ENCODE results near the gene NAALADL2.

- TF ChIP-seq GABPA (IDR thresholded peaks at IDR 0.05 in 1 of 2, conservative IDR thresholded peaks at IDR 0.05 in 1 of 2) (no peak), SP1 (IDR thresholded peaks at IDR 0.05) (no peak), YY1 (IDR thresholded peaks at IDR 0.05) (no peak), CTCF (IDR thresholded peaks at IDR 0.05; ENCODE audit: low read depth, low read length, missing input control) (no peak), EGR1 (IDR thresholded peaks at IDR 0.05; ENCODE audit: low read depth in 2 of 2) (no peak), RAD21 (IDR thresholded peaks at IDR 0.05) (no peak), FOXA2 (IDR thresholded peaks at IDR 0.05) (no peak), FOXA1 (IDR thresholded peaks at IDR 0.05) (no peak), ATF3 (IDR thresholded peaks at IDR 0.05) (no peak)
These were observed 142.0 kb downstream of the NAALADL2 start for GRCh38 chr3:175001091-175001490.

Data from liver (tissue), 3 donors.